ENCODE measurements around the gene SLC6A6.

SLC6A6 gene

DNA sequence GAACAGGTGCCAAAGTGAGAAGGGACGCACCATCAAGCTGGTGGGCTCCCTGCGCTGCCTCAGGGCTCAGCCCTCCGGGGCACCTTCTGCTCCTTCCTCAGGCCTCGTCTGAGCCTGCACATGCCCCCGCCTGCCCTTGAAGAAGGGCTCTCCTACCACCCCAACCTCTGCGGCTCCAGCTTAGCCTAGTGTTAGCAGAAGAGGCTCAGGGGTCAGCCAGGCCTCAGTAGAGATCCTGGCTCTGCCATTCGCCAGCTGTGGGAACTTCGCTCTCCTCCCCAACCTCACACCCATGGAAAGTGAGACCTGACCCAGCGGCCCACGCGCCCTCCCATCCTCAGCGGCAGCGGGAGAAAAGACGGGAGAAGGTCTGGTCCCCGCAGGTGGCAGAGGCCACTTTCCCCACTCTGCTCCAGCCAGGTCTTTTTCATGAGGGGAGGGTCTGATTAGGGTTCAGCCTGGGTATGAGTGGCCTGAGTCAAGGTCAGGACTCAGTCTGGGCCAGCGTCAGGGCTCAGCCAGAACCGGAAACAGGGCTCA lies 129.5 kb downstream of the SLC6A6 start:
- no peak for DNase-seq

DNA sequence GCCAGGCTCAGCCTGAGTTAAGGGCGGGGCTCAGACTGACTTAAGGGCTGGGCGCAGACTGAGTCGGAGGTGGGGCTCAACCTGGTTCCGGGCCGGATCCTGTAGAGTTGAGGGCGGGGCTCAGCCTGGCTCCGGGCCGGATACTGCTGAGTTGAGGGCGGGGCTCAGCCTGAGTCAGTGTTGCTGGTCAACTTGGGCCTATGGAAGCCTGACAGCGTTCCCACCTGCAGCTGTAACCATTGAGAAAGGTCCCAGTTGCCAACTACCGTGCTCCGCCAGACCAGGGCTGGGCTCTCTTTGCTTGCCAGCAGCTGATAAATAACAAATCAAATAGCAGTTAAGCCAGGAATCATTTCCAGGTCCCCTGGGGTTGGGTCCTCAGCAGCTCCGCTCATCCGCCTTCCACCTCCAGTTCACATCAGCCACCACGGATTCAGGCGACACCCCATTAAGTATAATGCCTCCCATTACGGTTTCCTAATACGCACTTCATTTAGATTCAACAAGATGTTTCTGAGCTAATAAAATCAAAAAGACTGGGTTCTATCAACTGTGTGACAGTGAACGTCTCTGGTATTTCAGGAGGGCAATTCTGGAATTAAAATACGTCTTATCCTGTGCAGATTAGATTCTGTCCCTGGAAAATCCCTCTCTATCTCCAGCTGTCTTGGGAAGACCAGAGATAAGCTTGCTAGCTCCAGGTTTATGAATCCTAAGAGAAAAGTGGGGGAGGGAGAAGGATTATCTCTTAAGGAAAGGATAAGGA lies 130.5 kb downstream of the SLC6A6 start:
- no peak for DNase-seq

DNA sequence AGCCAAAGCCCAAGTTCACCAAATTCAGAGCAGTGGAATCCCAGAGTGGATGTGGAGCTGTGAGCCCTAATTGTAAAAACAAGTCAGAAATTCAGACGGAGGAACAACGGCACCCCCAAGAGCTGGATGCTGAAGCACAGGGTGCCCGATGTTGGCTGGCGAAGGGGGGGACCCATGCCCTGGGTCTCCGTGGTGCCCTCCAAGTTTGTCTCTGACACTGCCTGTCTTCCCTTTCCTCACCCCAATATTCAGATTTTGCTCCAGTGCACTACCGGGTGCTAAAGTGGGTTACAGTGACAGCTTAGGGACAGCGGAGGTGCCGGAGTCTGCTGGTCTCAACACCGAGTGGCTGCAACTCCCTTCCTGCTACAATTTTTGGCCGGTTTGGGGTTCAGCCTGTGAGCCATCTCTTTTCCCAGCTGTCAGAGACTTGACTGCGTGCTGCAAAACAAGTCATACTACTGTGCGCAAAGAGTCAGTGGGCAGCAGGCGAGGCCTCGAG lies 131.1 kb downstream of the SLC6A6 start:
- DNase-seq, result no peak

DNA sequence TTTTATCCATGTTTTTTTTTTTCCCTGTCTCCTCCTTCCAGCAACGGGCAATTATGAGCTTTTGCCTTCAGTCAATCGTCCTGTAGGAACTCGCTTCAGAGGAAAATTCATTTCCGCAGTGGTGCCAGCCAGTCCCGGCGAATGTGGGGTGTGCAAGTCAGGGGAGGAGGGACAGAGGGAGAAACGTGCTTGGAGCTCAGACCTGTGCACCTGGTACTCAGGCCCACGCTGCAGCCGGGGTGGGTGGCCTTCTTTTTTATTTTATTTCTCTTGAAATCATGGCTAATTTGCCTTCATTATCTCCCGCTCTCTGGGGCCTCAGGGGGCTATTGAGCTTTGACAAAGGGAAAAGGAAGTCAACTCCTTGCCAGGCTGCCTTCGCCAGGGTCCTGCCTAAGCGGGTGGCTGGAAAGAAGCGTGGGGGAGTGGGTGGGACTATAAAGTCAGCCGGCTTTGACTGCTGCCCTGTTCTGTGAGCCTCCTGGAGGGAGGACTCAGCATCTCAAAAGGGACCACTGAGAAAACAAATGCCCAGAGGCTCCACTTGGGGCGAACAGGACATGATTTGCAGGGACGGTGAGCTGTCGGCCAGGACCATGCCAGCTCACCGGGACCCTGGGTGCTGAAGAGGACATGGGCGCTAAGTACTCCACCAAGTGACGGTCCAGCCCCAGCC lies 132.2 kb downstream of the SLC6A6 start:
- DNase-seq, result no peak

DNA sequence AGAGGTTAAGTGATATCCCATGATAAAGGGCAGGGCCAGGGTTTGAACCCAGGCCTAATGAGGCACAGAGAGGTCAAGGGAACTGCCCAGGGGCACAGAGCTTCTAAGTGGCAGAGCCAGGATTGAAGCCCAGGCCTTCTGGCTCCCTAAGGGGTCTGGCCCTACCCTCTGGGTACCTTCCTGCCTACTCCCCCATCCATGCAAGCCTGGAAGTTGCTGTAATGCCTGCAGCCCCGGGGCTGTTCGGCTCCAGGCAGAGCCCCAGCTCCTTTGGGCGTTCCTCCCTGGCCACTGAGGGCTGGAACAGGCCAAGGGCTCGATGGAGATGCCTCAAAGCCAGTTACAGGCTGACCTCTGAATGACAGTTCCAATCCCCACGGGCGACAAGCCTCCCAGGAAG lies 133.2 kb downstream of the SLC6A6 start:
- DNase-seq, result no peak

DNA sequence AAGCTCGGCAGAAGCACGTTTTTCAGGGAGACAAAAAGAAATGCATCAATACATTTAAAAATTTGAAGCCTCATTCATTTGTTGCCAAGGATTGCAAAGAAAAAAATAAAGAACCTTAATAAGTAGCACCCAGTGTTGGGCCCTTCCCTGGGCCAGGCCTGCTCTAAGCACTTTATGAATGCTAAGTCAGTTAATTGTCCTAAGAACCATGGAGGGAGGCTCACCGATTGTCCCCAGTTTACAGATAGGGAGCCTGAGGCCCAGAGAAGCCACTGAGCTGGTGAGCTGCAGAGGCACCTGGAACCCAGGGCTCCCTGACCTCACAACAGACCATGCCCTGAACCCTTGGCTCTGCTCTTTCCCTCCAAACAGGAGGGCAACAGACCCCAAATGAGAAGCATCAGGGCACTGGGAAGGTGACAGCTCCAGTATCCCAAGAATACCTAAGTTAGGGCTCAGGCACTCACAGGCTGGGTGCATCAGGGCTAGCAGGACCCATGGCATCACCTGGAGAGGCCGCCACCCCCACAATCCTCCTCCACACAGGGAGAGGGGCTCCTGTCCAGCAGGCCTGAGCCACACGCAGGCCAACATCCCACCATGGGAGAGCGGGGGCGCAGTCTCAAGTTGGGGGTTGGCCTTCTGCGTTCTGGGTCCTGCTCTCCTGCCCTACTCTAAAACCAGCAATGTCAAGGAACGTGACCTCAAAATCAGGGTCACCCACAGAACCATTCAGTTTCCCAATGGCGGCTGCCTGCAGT lies 133.8 kb downstream of the SLC6A6 start:
- no peak for DNase-seq

DNA sequence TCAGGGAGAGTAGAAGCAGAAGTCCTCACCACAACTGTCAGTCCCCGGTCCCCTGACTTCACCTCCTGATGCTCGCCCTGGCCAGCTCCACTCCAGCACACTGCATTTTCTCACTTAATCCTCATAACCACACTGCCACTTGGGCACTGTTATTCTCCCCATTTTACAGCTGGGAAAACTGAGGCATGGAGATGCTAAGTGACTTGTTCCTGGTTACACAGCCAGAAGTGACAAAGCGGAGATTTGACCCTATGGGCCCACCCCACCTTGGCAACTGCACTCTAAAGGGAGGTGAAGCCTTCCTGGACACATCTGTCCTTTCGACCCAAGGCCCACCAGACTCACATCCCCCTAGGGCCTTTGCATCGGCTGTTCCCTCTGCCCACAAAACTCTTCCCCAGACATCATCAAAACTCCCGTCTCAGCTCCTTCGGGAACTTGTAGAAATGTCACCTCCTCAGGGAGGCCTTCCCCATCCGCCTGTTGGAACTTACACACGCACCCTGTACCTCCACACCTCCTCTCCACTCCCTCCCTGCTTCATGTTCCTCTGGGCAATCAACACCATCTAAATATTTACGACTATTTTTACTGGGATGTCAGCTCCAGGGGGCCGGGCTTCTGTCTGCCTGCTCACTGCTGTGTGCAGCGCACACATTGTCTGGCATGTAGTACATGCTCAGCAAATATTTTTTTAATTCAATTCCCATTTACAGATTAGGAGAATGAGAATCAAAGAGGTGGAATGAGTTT lies 134.6 kb downstream of the SLC6A6 start:
- no peak for DNase-seq

DNA sequence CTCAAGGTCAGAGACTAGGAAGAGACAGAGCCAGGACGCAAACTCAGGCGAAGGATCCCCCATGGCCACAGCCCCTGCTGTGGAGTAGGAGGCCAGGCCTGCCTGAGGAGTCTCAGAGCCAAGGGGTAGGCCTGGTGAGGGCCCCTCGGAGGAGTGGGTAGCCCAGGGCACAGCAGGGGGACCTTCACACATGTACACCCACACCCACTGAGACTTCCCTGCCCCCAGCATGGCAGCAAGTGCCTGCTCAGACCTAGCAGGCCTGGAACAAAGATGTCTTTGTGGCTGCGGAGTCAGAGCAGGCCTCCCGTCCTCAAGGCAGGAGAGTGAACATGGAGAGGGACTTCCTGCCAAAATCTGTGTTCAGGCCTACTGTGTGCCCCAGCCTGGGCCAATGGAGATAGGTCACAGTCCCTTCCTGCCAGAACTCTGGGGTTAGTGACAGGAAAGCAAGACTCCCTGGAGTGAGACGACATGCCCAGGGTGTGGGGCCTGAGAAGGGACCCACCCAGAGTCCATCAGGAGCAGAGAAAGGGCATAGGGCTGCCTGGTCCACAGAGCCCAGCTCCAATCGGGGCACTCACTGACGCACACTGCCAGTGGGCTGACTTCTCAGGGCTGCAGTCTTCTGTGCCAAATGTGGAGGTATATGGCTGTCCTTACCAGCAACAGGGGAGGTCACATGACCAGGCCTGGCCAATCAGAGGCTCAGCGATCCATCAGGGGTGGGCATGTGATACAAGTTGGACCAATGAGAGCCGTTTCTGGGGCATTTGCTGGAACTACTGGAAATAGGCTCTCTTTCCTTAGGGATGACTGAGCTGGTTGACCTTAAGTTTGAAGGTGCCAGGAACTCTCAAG lies 135.4 kb downstream of the SLC6A6 start:
- DNase-seq, result no peak

DNA sequence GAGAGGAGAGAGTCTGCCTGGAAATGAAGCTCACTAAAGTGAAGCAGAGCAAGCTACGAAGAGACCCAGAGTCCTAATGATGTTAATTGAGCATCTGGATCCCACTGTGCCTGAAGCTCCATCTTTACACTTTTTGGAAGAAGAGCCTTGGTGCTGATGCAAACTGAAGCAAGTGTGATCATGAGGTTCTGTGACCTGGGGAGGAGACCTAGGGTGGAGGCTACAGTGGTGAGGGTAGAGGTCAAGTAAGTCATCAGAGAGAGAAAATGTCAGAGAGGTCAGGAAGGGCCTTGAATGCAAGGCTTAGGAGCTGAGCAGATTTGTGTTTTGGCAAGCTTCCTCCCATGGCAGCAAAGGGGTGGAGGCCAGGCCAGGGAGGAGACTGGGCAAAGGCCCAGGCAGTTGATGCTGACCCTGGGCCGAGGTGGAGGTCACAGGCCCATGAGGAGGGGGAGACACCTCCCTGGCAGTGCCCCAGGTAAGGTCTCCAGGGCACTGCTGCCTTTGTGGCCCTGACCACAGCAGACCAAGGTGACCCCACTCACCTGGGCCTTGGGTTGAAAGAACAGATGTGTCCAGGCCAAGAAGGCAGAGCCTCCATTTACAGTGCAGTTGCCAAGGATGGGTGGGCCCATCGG lies 136.2 kb downstream of the SLC6A6 start:
- DNase-seq, result no peak

All from amniotic stem cell (primary cell).